HCT116 (cell line): Measurements from ENCODE around the gene BCAS4. TPM values are rescaled to one million over a fixed set of nuclear protein-coding genes. Genes with fewer than 3 reads are reported as not detected.

ENCODE experiments used
- ATAC-seq: fragments of 200-7000 bp; cut with Tn5 transposase; 2 replicates; pipeline ENCODE4 v1.9.1; 2020; ENCODE audit warnings: mild to moderate bottlenecking, moderate library complexity
- BruUV-seq: library from RNA; stranded (reverse); fragments of 400-500 nt; replicated peaks from 2 replicates; lab custom pipeline; 2021; lab: Mats Ljungman, UMichigan
- CTCF ChIA-PET: fragments of 300-600 bp; sonication (Branson Sonifier 250); formaldehyde crosslinking; loops from one replicate; lab custom pipeline; 2021; ENCODE audit warnings: antibody characterized with exemption; lab: Charles Lee
- POLR2A ChIA-PET: fragments of 300-600, 350-600 bp; sonication (Branson Sonifier 250); formaldehyde crosslinking; loops from one replicate; lab custom pipeline; 2021; ENCODE audit warnings: antibody characterized with exemption; lab: Charles Lee
- RAD21 ChIA-PET, 2 experiments: fragments of 300-600 bp; sonication (Branson Sonifier 250); formaldehyde crosslinking; loops; one replicate each; lab custom pipeline; 2023; ENCODE audit warnings: low total read pairs in 2 of 2; ENCODE audit not compliant: uncharacterized antibody in 2 of 2, unreplicated experiment in 2 of 2, low non-redundant PET in 1 of 2; lab: Charles Lee
- DNase-seq: peaks from one replicate; pipeline ENCODE4 v3.0.0-alpha.2; 2010; ENCODE audit warnings: low read depth, low spot score
- H2AFZ ChIP-seq: fragments of 200-600 bp; shearing (Covaris generic), sonication (generic); 2 replicates; pipeline ENCODE4 v1.6.1; 2017; ENCODE audit warnings: low read depth, mixed run types, mixed read lengths, antibody characterized with exemption, low read length; ENCODE audit not compliant: poor library complexity, severe bottlenecking
- H3K27ac ChIP-seq: 2 replicates; pipeline ENCODE4 v1.5.1; 2012; ENCODE audit warnings: low read depth, low read length
- H3K27me3 ChIP-seq: fragments of 200-600 bp; sonication (generic); 2 replicates; pipeline ENCODE4 v1.6.1; 2016; ENCODE audit warnings: mixed run types, low read length, mixed read lengths; ENCODE audit not compliant: insufficient read depth
- H3K36me3 ChIP-seq, 2 experiments: fragments of 200-500 bp in 1 of 2; fragments of 200-600 bp in 1 of 2; sonication (Bioruptor generic) in 1 of 2; sonication (generic) in 1 of 2; 2 replicates each; pipeline versions ENCODE4 v1.5.1 to v1.6.1; 2014 to 2016; ENCODE audit warnings: low read length in 2 of 2, inconsistent platforms in 1 of 2, mixed read lengths in 1 of 2, mixed run types in 1 of 2; ENCODE audit not compliant: insufficient read depth in 2 of 2, control insufficient read depth in 1 of 2
- H3K4me1 ChIP-seq, 2 experiments: fragments of 200-600 bp in 1 of 2; sonication (generic) in 1 of 2; 2 replicates each; pipeline versions ENCODE4 v1.5.1 to v1.6.1; 2012 to 2017; ENCODE audit warnings: low read length in 2 of 2, inconsistent platforms in 1 of 2, mild to moderate bottlenecking in 1 of 2, mixed read lengths in 1 of 2, mixed run types in 1 of 2, moderate library complexity in 1 of 2; ENCODE audit not compliant: insufficient read depth in 2 of 2, control insufficient read depth in 1 of 2
- H3K4me2 ChIP-seq: fragments of 200-600 bp; sonication (generic); 2 replicates; pipeline ENCODE4 v1.6.1; 2017; ENCODE audit warnings: mixed run types, low read length, mixed read lengths
- H3K4me3 ChIP-seq, 2 experiments: fragments of 200-600 bp in 1 of 2; sonication (generic) in 1 of 2; replicated peaks in 1 of 2; 2 replicates each; pipeline ENCODE4 v1.5.1; 2011 to 2016; ENCODE audit warnings: low read length in 2 of 2, control low read depth in 1 of 2, low read depth in 1 of 2, mild to moderate bottlenecking in 1 of 2, mixed read lengths in 1 of 2, mixed run types in 1 of 2
- H3K79me2 ChIP-seq: fragments of 200-600 bp; sonication (generic); 2 replicates; pipeline ENCODE4 v1.6.1; 2017; ENCODE audit warnings: mild to moderate bottlenecking, mixed run types, low read length, moderate library complexity, mixed read lengths; ENCODE audit not compliant: insufficient read depth
- H3K9ac ChIP-seq: fragments of 200-600 bp; sonication (generic); 2 replicates; pipeline ENCODE4 v1.6.1; 2016; ENCODE audit warnings: low read length, mixed read lengths
- H3K9me2 ChIP-seq: fragments of 200-600 bp; sonication (generic), shearing (Covaris generic); 2 replicates; pipeline ENCODE4 v1.6.1; 2017; ENCODE audit warnings: mixed run types, mild to moderate bottlenecking, moderate library complexity; ENCODE audit not compliant: insufficient read depth
- H3K9me3 ChIP-seq, 2 experiments: fragments of 200-500 bp in 1 of 2; fragments of 200-600 bp in 1 of 2; sonication (Bioruptor generic) in 1 of 2; sonication (generic) in 1 of 2; 2 replicates each; pipeline ENCODE4 v1.6.1; 2014 to 2017; ENCODE audit warnings: low read length in 2 of 2, mixed read lengths in 2 of 2, inconsistent platforms in 1 of 2, low read depth in 1 of 2, mild to moderate bottlenecking in 1 of 2, mixed run types in 1 of 2, moderate library complexity in 1 of 2; ENCODE audit not compliant: control insufficient read depth in 1 of 2, insufficient read depth in 1 of 2
- H4K20me1 ChIP-seq: fragments of 200-600 bp; sonication (generic), shearing (Covaris generic); 2 replicates; pipeline ENCODE4 v1.6.1; 2017; ENCODE audit warnings: mixed run types, mild to moderate bottlenecking, moderate library complexity; ENCODE audit not compliant: insufficient read depth
- EZH2phosphoT487 ChIP-seq: fragments of 200-600 bp; IDR thresholded peaks from 2 replicates; pipeline ENCODE4 v1.6.1; 2018; ENCODE audit warnings: antibody characterized with exemption, borderline replicate concordance
- FOSL1 ChIP-seq: IDR thresholded peaks from 2 replicates; pipeline ENCODE4 v1.6.1; 2012; ENCODE audit warnings: low read depth
- JUND ChIP-seq: IDR thresholded peaks from 2 replicates; pipeline ENCODE4 v1.6.1; 2012
- RAD21 ChIP-seq: IDR thresholded peaks from 2 replicates; pipeline ENCODE4 v1.6.1; 2012; ENCODE audit warnings: low read depth, mild to moderate bottlenecking
- SP1 ChIP-seq: IDR thresholded peaks from 2 replicates; pipeline ENCODE4 v1.6.1; 2012; ENCODE audit warnings: low read depth
- TCF7L2 ChIP-seq: IDR thresholded peaks from 2 replicates; pipeline ENCODE4 v1.7.0; 2011; ENCODE audit warnings: borderline replicate concordance, inconsistent platforms; ENCODE audit not compliant: insufficient read depth, insufficient read length; ENCODE audit errors: extremely low read depth
- ZNF274 ChIP-seq: fragments of 200-500 bp; sonication (Bioruptor generic); IDR thresholded peaks from 2 replicates; pipeline ENCODE4 v1.6.1; 2014; ENCODE audit warnings: mild to moderate bottlenecking, low read depth, low read length, inconsistent platforms
- intact Hi-C: fragments of 100-400 bp; cut with micrococcal nuclease; formaldehyde crosslinking; loops from 2 replicates; pipeline ENCODE4 v1.10.0; 2022
- total RNA-seq: library from RNA; stranded (reverse); gene quantifications from one replicate; pipeline ENCODE4 v1.2.1, GENCODE V29; 2021; ENCODE audit not compliant: unreplicated experiment
- TF ChIP-seq, protein P1 (sequence below): IDR thresholded peaks from 2 replicates; pipeline ENCODE4 v1.6.1; 2012
- TF ChIP-seq, protein P2 (sequence below): IDR thresholded peaks from 2 replicates; pipeline ENCODE4 v1.6.1; 2012; ENCODE audit warnings: low read depth

BCAS4 gene
- total RNA-seq, 1 experiment from 2014 or later: 18.9 TPM

DNA sequence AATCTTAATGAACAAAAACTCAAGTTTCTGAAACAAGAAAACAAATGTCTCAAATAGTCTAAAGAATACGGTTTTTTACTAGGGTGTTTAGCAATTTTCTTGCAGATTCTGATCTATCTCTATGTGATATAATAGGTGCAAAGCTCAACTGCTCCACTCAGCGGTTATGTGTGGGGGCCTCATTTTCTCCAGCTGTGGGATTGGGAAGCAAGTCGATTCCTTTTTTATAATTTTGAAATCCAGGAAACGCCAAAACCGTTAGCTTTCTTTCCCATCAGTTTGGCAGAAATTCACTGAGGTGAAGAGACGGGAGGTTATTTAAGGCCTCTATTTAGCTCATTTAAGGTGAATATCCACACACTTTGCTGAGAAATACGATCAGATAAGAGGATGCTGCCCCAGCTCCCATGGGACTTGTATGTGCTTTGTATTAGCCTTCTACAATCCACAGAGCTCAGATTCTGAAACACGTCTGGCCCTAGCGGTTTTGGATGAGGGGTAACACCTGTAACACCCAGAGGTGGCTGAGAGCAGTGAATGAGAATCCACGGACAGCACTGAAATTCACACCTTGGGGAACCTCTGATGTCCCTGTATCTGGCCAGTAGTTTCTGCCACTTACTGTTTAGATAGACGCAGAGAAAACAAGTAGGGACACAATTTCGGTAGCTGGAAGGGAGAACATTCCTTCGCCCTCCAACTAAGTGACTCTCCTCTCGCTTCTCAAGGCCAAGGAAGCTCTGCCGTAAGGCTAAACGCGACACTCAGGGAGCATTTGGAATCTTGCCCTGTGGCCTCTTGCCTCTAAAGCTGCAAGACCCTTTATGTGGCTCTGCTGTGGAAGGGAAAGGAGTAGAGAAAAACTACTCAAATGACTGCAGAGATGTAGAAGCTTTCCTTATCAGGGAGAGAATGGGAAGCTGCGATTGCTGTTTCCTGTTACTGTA, 6.5 kb upstream of the BCAS4 start (continued):
- TF ChIP-seq FOSL1 (no peak), RAD21 (peak; percentile 96), TCF7L2 (no peak), ZNF274 (no peak)
- TF ChIP-seq, protein P1, sequence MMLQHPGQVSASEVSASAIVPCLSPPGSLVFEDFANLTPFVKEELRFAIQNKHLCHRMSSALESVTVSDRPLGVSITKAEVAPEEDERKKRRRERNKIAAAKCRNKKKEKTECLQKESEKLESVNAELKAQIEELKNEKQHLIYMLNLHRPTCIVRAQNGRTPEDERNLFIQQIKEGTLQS: no peak

DNA sequence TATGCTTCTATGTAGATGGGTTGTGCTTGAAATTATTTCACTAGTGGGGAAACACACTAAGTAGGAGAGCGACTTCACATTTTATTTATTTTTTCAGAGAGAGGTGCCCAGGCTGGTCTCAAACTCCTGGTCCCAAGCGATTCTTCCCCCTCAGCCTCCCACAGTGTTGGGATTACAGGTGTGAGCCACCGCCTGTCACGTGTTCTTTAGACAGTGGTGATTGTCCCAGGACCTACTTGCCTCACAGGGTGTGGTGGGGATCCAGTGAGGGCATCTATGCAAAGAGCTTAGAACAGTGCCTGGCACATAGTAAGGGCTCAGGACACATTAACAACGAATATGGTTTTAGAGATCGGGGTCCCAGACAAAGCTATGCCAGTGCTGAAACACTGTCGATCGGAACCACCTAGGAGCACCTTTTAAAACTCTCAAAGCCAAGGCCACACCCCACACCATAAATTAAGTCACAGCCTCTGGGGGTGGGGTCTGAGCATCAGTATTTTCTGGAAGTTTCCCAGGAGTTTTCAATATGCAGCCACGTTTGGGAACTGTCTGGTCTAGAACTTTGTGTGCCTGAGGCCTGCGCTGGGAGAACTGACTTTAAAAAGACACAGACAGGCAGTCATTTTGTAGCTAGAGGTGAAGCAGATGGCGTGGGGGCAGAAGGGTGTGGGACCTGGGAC, 4.8 kb upstream of the BCAS4 start:
- intact Hi-C loops: loop anchor here (2.0 to 5.0 kb wide), 2 partner anchors 201 to 517 kb away; no protein-coding TSS in a partner anchor
- peak overlapping the region; percentile 83 for H3K27ac ChIP-seq
- no peak for DNase-seq
- H4K20me1 ChIP-seq: no peaks in the 10 kb centered on the region
- ChIA-PET POLR2A (interaction anchor here (1.0 to 2.0 kb wide), 7 partner anchors 11 to 164 kb away, joined by 3 to 8 read pairs (median 4); no protein-coding TSS in a partner anchor), RAD21 (interaction anchor here (0.7 to 2.1 kb wide), 5 partner anchors 24 to 164 kb away, joined by 3 to 11 read pairs (median 3); no protein-coding TSS in a partner anchor), CTCF (interaction anchor here (0.8 to 4.5 kb wide), 19 partner anchors 9 to 197 kb away, joined by 3 to 106 read pairs (median 4); no protein-coding TSS in a partner anchor)
- no peaks in the 10 kb centered on the region for H3K27me3 ChIP-seq
- no peaks in the 10 kb centered on the region for H3K36me3 ChIP-seq
- TF ChIP-seq EZH2phosphoT487 (no peak), JUND (no peak), SP1 (no peak), RAD21 (no peak)
- TF ChIP-seq, protein P2, sequence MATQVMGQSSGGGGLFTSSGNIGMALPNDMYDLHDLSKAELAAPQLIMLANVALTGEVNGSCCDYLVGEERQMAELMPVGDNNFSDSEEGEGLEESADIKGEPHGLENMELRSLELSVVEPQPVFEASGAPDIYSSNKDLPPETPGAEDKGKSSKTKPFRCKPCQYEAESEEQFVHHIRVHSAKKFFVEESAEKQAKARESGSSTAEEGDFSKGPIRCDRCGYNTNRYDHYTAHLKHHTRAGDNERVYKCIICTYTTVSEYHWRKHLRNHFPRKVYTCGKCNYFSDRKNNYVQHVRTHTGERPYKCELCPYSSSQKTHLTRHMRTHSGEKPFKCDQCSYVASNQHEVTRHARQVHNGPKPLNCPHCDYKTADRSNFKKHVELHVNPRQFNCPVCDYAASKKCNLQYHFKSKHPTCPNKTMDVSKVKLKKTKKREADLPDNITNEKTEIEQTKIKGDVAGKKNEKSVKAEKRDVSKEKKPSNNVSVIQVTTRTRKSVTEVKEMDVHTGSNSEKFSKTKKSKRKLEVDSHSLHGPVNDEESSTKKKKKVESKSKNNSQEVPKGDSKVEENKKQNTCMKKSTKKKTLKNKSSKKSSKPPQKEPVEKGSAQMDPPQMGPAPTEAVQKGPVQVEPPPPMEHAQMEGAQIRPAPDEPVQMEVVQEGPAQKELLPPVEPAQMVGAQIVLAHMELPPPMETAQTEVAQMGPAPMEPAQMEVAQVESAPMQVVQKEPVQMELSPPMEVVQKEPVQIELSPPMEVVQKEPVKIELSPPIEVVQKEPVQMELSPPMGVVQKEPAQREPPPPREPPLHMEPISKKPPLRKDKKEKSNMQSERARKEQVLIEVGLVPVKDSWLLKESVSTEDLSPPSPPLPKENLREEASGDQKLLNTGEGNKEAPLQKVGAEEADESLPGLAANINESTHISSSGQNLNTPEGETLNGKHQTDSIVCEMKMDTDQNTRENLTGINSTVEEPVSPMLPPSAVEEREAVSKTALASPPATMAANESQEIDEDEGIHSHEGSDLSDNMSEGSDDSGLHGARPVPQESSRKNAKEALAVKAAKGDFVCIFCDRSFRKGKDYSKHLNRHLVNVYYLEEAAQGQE: no peak
- H3K9me2 ChIP-seq: no peaks in the 10 kb centered on the region
- H3K9me3 ChIP-seq: no peaks in the 10 kb centered on the region
- ATAC-seq: peak; percentile 3
- H3K4me2 ChIP-seq: peak overlapping the region; percentile 77
- H3K79me2 ChIP-seq: no peaks in the 10 kb centered on the region
- no peak overlapping the region for H3K4me3 ChIP-seq
- peaks cover 22 to 50% of the 10 kb centered on the region in 2 experiments for H3K4me1 ChIP-seq
- no TSS peak for BruUV-seq
- H3K9ac ChIP-seq: peak overlapping the region; percentile 72
- H2AFZ ChIP-seq: no peak overlapping the region
